ENCODE results near the gene ABCC4.
A peak's percentile ranks its signal among the peaks of the same experiment; 100 is the strongest.

The ABCC4 gene

GRCh38 chr13:95301183-95301967 is at the start of gene ABCC4:
ABCC4 (minus strand) TSS chr13:95301451; CDS start chr13:95301314, 137 bp downstream.
- peak; percentile 88 for DNase-seq

- no peak for DNase-seq
Measured at GRCh38 chr13:95349267-95349666, 48.0 kb upstream of the ABCC4 start.

GRCh38 chr13:95343944-95344343 is 42.7 kb upstream of the ABCC4 start:
- no peak for DNase-seq

- DNase-seq, result no peak
Measured at GRCh38 chr13:95341441-95341840, 40.2 kb upstream of the ABCC4 start.

GRCh38 chr13:95338905-95339304 is 37.7 kb upstream of the ABCC4 start:
- DNase-seq, result no peak

GRCh38 chr13:95337597-95337996 is 36.3 kb upstream of the ABCC4 start:
- DNase-seq, result no peak

GRCh38 chr13:95335667-95336066 is 34.4 kb upstream of the ABCC4 start:
- DNase-seq, result no peak

- no peak for DNase-seq
Measured at GRCh38 chr13:95328386-95328785, 27.1 kb upstream of the ABCC4 start.

GRCh38 chr13:95327190-95327589 is 25.9 kb upstream of the ABCC4 start:
- DNase-seq, result no peak

- DNase-seq, result no peak
Measured at GRCh38 chr13:95326695-95327094, 25.4 kb upstream of the ABCC4 start.

- DNase-seq, result no peak
Measured at GRCh38 chr13:95325485-95325884, 24.2 kb upstream of the ABCC4 start.

- no peak for DNase-seq
Measured at GRCh38 chr13:95323930-95324662, 22.8 kb upstream of the ABCC4 start.

GRCh38 chr13:95319551-95320274 is 18.5 kb upstream of the ABCC4 start:
- no peak for DNase-seq

- DNase-seq, result no peak
Measured at GRCh38 chr13:95317039-95317989, 16.1 kb upstream of the ABCC4 start.

GRCh38 chr13:95315752-95316151 is 14.5 kb upstream of the ABCC4 start:
- no peak for DNase-seq

GRCh38 chr13:95307507-95307906 is 6.3 kb upstream of the ABCC4 start:
- DNase-seq, result no peak

- no peak for DNase-seq
Measured at GRCh38 chr13:95304453-95304852, 3.2 kb upstream of the ABCC4 start.

GRCh38 chr13:95301968-95302393 is 730 bp upstream of the ABCC4 start:
- DNase-seq, result no peak

- peak; percentile 71 for DNase-seq
Measured at GRCh38 chr13:95300625-95301182, 547 bp downstream of the ABCC4 start.

GRCh38 chr13:95298971-95299621 is 2.2 kb downstream of the ABCC4 start:
- no peak for DNase-seq

- peak; percentile 26 for DNase-seq
Measured at GRCh38 chr13:95298169-95298965, 2.9 kb downstream of the ABCC4 start.
